Measurements from ENCODE around the gene SART3.

SART3 gene

GRCh38 chr12:108560752-108561719, at the start of gene SART3:
Gene SART3, minus strand, starts transcription at chr12:108561173. Its CDS starts 19 bp downstream, at chr12:108561154.
- peak; percentile 92 for DNase-seq (ENCODE audit: low spot score)

GRCh38 chr12:108610336-108610815, 49.4 kb upstream of the SART3 start:
- no peak for DNase-seq (ENCODE audit: low spot score)

GRCh38 chr12:108609537-108610335, 48.8 kb upstream of the SART3 start:
- DNase-seq (ENCODE audit: low spot score), result no peak

GRCh38 chr12:108608616-108609015, 47.6 kb upstream of the SART3 start:
- no peak for DNase-seq (ENCODE audit: low spot score)

- DNase-seq (ENCODE audit: low spot score), result no peak
These were observed 47.1 kb upstream of the SART3 start for GRCh38 chr12:108607981-108608600.

- no peak for DNase-seq (ENCODE audit: low spot score)
These were observed 45.5 kb upstream of the SART3 start for GRCh38 chr12:108606492-108606891.

GRCh38 chr12:108605690-108606406, 44.9 kb upstream of the SART3 start:
- no peak for DNase-seq (ENCODE audit: low spot score)

- DNase-seq (ENCODE audit: low spot score), result no peak
These were observed 44.2 kb upstream of the SART3 start for GRCh38 chr12:108605000-108605689.

GRCh38 chr12:108604208-108604941, 43.4 kb upstream of the SART3 start:
- no peak for DNase-seq (ENCODE audit: low spot score)

- no peak for DNase-seq (ENCODE audit: low spot score)
These were observed 42.8 kb upstream of the SART3 start for GRCh38 chr12:108603743-108604142.

GRCh38 chr12:108602976-108603704, 42.2 kb upstream of the SART3 start:
- DNase-seq (ENCODE audit: low spot score), result no peak

- DNase-seq (ENCODE audit: low spot score), result no peak
These were observed 41.3 kb upstream of the SART3 start for GRCh38 chr12:108602209-108602705.

- no peak for DNase-seq (ENCODE audit: low spot score)
These were observed 39.7 kb upstream of the SART3 start for GRCh38 chr12:108600702-108601007.

GRCh38 chr12:108599948-108600701, 39.2 kb upstream of the SART3 start:
- DNase-seq (ENCODE audit: low spot score), result no peak

- DNase-seq (ENCODE audit: low spot score), result no peak
These were observed 38.6 kb upstream of the SART3 start for GRCh38 chr12:108599541-108599940.

- DNase-seq (ENCODE audit: low spot score), result no peak
These were observed 37.7 kb upstream of the SART3 start for GRCh38 chr12:108598553-108599250.

- DNase-seq (ENCODE audit: low spot score), result no peak
These were observed 36.8 kb upstream of the SART3 start, which contains the start of gene TMEM119 for GRCh38 chr12:108597559-108598471. Gene TMEM119, minus strand, starts transcription at chr12:108598084. Its CDS starts 5,701 bp downstream, at chr12:108592383.
